Activated naive CD8-positive, alpha-beta T cell treated with anti-CD3 and anti-CD28 coated beads for 36 hours (primary cell): ENCODE data around the gene DOCK4. TPM values are rescaled to one million over a fixed set of nuclear protein-coding genes. Genes with fewer than 3 reads are reported as not detected.
A peak's percentile ranks its signal among the peaks of the same experiment; 100 is the strongest.

ENCODE experiments used
- DNase-seq: peaks from one replicate; pipeline ENCODE4 v3.0.0; 2021
- H3K27ac Mint-ChIP-seq: one replicate; pipeline ENCODE4 v1.8.0; 2022; ENCODE audit warnings: mild to moderate bottlenecking, moderate library complexity, mixed read lengths
- H3K27me3 Mint-ChIP-seq: one replicate; pipeline ENCODE4 v1.8.0; 2022; ENCODE audit warnings: mild to moderate bottlenecking, mixed read lengths
- H3K36me3 Mint-ChIP-seq: one replicate; pipeline ENCODE4 v1.8.0; 2021; ENCODE audit warnings: mild to moderate bottlenecking, mixed read lengths
- H3K4me1 Mint-ChIP-seq: one replicate; pipeline ENCODE4 v1.8.0; 2021; ENCODE audit warnings: mixed read lengths
- H3K4me3 Mint-ChIP-seq: one replicate; pipeline ENCODE4 v1.8.0; 2022; ENCODE audit warnings: mild to moderate bottlenecking, moderate library complexity, mixed read lengths
- H3K9me3 Mint-ChIP-seq: one replicate; pipeline ENCODE4 v1.8.0; 2022; ENCODE audit warnings: mixed read lengths
- total RNA-seq, 2 experiments: library from RNA; stranded (reverse); gene quantifications; one replicate each; pipeline ENCODE4 v1.2.3, GENCODE V29; 2021

DOCK4 gene
- total RNA-seq, 2 experiments from 2014 or later, result 0.28 to 0.29 TPM

- H3K9me3 Mint-ChIP-seq, result no peaks in the 10 kb centered on the region
- H3K36me3 Mint-ChIP-seq, result no peaks in the 10 kb centered on the region
- H3K27ac Mint-ChIP-seq, result no peak overlapping the region
- no peak for DNase-seq
- no peaks in the 10 kb centered on the region for H3K4me1 Mint-ChIP-seq
- peaks cover 6% of the 10 kb centered on the region for H3K27me3 Mint-ChIP-seq
- no peak overlapping the region for H3K4me3 Mint-ChIP-seq
Observed at GRCh38 chr7:111753968-111754367, 452.2 kb downstream of the DOCK4 start.

- peak; percentile 56 for DNase-seq
- Mint-ChIP-seq H3K27me3 (peaks cover 6% of the 10 kb centered on the region), H3K27ac (no peak overlapping the region), H3K4me3 (no peak overlapping the region), H3K4me1 (no peaks in the 10 kb centered on the region), H3K9me3 (no peaks in the 10 kb centered on the region), H3K36me3 (no peaks in the 10 kb centered on the region)
Observed at GRCh38 chr7:111752022-111752582, 454.1 kb downstream of the DOCK4 start.

- H3K27ac Mint-ChIP-seq, result no peak overlapping the region
- no peaks in the 10 kb centered on the region for H3K27me3 Mint-ChIP-seq
- no peaks in the 10 kb centered on the region for H3K9me3 Mint-ChIP-seq
- DNase-seq, result no peak
- H3K36me3 Mint-ChIP-seq, result no peaks in the 10 kb centered on the region
- no peaks in the 10 kb centered on the region for H3K4me1 Mint-ChIP-seq
- no peak overlapping the region for H3K4me3 Mint-ChIP-seq
Observed at GRCh38 chr7:111750878-111751277, 455.3 kb downstream of the DOCK4 start.

GRCh38 chr7:111750228-111750627 lies 456.0 kb downstream of the DOCK4 start:
- H3K27me3 Mint-ChIP-seq, result no peaks in the 10 kb centered on the region
- no peaks in the 10 kb centered on the region for H3K9me3 Mint-ChIP-seq
- H3K36me3 Mint-ChIP-seq, result no peaks in the 10 kb centered on the region
- no peaks in the 10 kb centered on the region for H3K4me1 Mint-ChIP-seq
- DNase-seq, result no peak
- H3K27ac Mint-ChIP-seq, result no peak overlapping the region
- H3K4me3 Mint-ChIP-seq, result no peak overlapping the region

GRCh38 chr7:111749625-111750024 lies 456.6 kb downstream of the DOCK4 start:
- no peak overlapping the region for H3K4me3 Mint-ChIP-seq
- DNase-seq, result no peak
- H3K36me3 Mint-ChIP-seq, result no peaks in the 10 kb centered on the region
- H3K4me1 Mint-ChIP-seq, result no peaks in the 10 kb centered on the region
- no peaks in the 10 kb centered on the region for H3K27me3 Mint-ChIP-seq
- no peak overlapping the region for H3K27ac Mint-ChIP-seq
- H3K9me3 Mint-ChIP-seq, result no peaks in the 10 kb centered on the region

GRCh38 chr7:111747718-111748117 lies 458.5 kb downstream of the DOCK4 start:
- no peak overlapping the region for H3K4me3 Mint-ChIP-seq
- H3K27me3 Mint-ChIP-seq, result no peaks in the 10 kb centered on the region
- H3K36me3 Mint-ChIP-seq, result no peaks in the 10 kb centered on the region
- no peaks in the 10 kb centered on the region for H3K9me3 Mint-ChIP-seq
- DNase-seq, result no peak
- no peak overlapping the region for H3K27ac Mint-ChIP-seq
- no peaks in the 10 kb centered on the region for H3K4me1 Mint-ChIP-seq

- Mint-ChIP-seq H3K4me1 (no peaks in the 10 kb centered on the region), H3K36me3 (no peaks in the 10 kb centered on the region), H3K4me3 (no peak overlapping the region)
Observed at GRCh38 chr7:111746950-111747349, 459.2 kb downstream of the DOCK4 start.

GRCh38 chr7:111744501-111745155 lies 461.6 kb downstream of the DOCK4 start:
- DNase-seq, result no peak
- Mint-ChIP-seq H3K4me1 (no peaks in the 10 kb centered on the region), H3K27ac (no peak overlapping the region), H3K9me3 (no peaks in the 10 kb centered on the region), H3K4me3 (no peak overlapping the region), H3K27me3 (peaks cover 4% of the 10 kb centered on the region), H3K36me3 (no peaks in the 10 kb centered on the region)

More at GRCh38 chr7:111746950-111747349, 459.2 kb downstream of the DOCK4 start:
- H3K9me3 Mint-ChIP-seq, result no peaks in the 10 kb centered on the region
- peaks cover 4% of the 10 kb centered on the region for H3K27me3 Mint-ChIP-seq
- DNase-seq, result no peak
- H3K27ac Mint-ChIP-seq, result no peak overlapping the region

GRCh38 chr7:111743244-111743847 lies 462.9 kb downstream of the DOCK4 start:
- no peak for DNase-seq
- H3K4me3 Mint-ChIP-seq, result no peak overlapping the region
- H3K27ac Mint-ChIP-seq, result no peak overlapping the region
- no peaks in the 10 kb centered on the region for H3K4me1 Mint-ChIP-seq
- peaks cover 4% of the 10 kb centered on the region for H3K27me3 Mint-ChIP-seq
- H3K9me3 Mint-ChIP-seq, result no peaks in the 10 kb centered on the region
- H3K36me3 Mint-ChIP-seq, result no peaks in the 10 kb centered on the region

- Mint-ChIP-seq H3K4me1 (no peaks in the 10 kb centered on the region), H3K9me3 (no peaks in the 10 kb centered on the region), H3K27me3 (peaks cover 4% of the 10 kb centered on the region), H3K4me3 (no peak overlapping the region), H3K27ac (no peak overlapping the region), H3K36me3 (no peaks in the 10 kb centered on the region)
- no peak for DNase-seq
Observed at GRCh38 chr7:111741811-111742240, 464.4 kb downstream of the DOCK4 start.

GRCh38 chr7:111740942-111741341 lies 465.3 kb downstream of the DOCK4 start:
- Mint-ChIP-seq H3K4me1 (no peaks in the 10 kb centered on the region), H3K4me3 (no peak overlapping the region), H3K36me3 (no peaks in the 10 kb centered on the region), H3K9me3 (no peaks in the 10 kb centered on the region), H3K27me3 (peaks cover 7% of the 10 kb centered on the region), H3K27ac (no peak overlapping the region)
- no peak for DNase-seq

GRCh38 chr7:111736552-111736874 lies 469.7 kb downstream of the DOCK4 start:
- peaks cover 3% of the 10 kb centered on the region for H3K27me3 Mint-ChIP-seq
- H3K9me3 Mint-ChIP-seq, result no peaks in the 10 kb centered on the region
- no peak overlapping the region for H3K27ac Mint-ChIP-seq
- no peaks in the 10 kb centered on the region for H3K4me1 Mint-ChIP-seq
- no peak overlapping the region for H3K4me3 Mint-ChIP-seq
- no peak for DNase-seq
- H3K36me3 Mint-ChIP-seq, result no peaks in the 10 kb centered on the region

- H3K4me3 Mint-ChIP-seq, result no peak overlapping the region
- H3K9me3 Mint-ChIP-seq, result no peaks in the 10 kb centered on the region
- H3K27ac Mint-ChIP-seq, result no peak overlapping the region
- peaks cover 3% of the 10 kb centered on the region for H3K27me3 Mint-ChIP-seq
- peak; percentile 30 for DNase-seq
- no peaks in the 10 kb centered on the region for H3K36me3 Mint-ChIP-seq
- H3K4me1 Mint-ChIP-seq, result no peaks in the 10 kb centered on the region
Observed at GRCh38 chr7:111735661-111736551, 470.3 kb downstream of the DOCK4 start.

GRCh38 chr7:111734954-111735660 lies 471.1 kb downstream of the DOCK4 start:
- Mint-ChIP-seq H3K4me3 (no peak overlapping the region), H3K27ac (no peak overlapping the region), H3K36me3 (no peaks in the 10 kb centered on the region), H3K27me3 (peaks cover 3% of the 10 kb centered on the region), H3K9me3 (no peaks in the 10 kb centered on the region), H3K4me1 (no peaks in the 10 kb centered on the region)
- no peak for DNase-seq

- DNase-seq, result no peak
- H3K4me3 Mint-ChIP-seq, result no peak overlapping the region
- no peaks in the 10 kb centered on the region for H3K36me3 Mint-ChIP-seq
- H3K27ac Mint-ChIP-seq, result no peak overlapping the region
- H3K9me3 Mint-ChIP-seq, result no peaks in the 10 kb centered on the region
- no peaks in the 10 kb centered on the region for H3K4me1 Mint-ChIP-seq
- peaks cover 3% of the 10 kb centered on the region for H3K27me3 Mint-ChIP-seq
Observed at GRCh38 chr7:111732923-111733322, 473.3 kb downstream of the DOCK4 start.
